HL-60/S4 (cell line): ENCODE measurements around the gene IER5L.

ENCODE experiments used
- in situ Hi-C: fragments of 300-500 bp; cut with MboI; formaldehyde crosslinking; loops from 2 replicates; pipeline ENCODE4 v1.14.3; 2022; ENCODE audit warnings: low sequenced_read_pairs

IER5L gene

GRCh38 chr9:129182625-129183494 is 4.8 kb upstream of the IER5L start:
- in situ Hi-C loops: loop anchor here (5.0 kb wide), 1 partner anchor 354 kb away; no protein-coding TSS in a partner anchor

DNA sequence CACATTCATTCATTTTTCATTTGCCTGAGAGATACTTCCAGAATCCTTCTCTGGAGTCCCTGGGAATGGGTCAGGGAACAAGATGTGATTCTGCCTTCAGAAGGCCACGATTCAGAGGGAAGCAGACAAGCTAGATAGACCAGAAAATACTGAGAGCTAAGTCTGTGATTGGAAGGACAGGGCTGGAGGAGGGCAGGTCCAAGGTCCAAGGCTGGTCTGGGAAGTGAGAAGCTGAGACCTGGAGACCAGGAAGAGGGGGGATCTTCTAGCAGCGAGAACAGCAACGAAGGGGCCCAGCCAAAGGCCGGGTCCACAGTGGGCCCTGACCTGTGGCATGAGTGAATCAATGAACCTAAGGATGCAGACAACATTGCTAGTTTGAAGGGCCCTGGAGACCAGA is 4.1 kb upstream of the IER5L start:
- in situ Hi-C loops: loop anchor here (5.0 kb wide), 1 partner anchor 355 kb away; no protein-coding TSS in a partner anchor

DNA sequence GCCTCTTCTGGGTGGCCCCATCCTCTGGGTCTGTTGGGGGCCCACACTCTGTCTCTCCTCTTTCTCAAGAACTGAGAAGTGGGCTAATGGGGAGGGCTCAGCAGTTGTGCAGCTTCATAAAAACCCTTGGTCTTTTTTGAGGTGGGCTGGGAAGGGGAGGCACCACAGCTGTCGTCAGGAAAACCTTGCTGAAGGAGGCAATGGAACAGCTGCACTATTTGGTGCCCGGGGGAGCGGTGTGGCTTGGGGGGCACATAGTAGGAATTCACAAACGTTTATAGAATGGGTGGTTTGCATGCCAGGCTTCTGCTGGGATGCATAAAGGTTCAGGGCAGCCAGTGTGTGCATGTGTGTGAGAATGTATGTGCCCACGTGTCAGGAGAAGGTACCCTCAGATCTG is 3.2 kb upstream of the IER5L start:
- in situ Hi-C loops: loop anchor here (5.0 kb wide), 1 partner anchor 356 kb away; no protein-coding TSS in a partner anchor

DNA sequence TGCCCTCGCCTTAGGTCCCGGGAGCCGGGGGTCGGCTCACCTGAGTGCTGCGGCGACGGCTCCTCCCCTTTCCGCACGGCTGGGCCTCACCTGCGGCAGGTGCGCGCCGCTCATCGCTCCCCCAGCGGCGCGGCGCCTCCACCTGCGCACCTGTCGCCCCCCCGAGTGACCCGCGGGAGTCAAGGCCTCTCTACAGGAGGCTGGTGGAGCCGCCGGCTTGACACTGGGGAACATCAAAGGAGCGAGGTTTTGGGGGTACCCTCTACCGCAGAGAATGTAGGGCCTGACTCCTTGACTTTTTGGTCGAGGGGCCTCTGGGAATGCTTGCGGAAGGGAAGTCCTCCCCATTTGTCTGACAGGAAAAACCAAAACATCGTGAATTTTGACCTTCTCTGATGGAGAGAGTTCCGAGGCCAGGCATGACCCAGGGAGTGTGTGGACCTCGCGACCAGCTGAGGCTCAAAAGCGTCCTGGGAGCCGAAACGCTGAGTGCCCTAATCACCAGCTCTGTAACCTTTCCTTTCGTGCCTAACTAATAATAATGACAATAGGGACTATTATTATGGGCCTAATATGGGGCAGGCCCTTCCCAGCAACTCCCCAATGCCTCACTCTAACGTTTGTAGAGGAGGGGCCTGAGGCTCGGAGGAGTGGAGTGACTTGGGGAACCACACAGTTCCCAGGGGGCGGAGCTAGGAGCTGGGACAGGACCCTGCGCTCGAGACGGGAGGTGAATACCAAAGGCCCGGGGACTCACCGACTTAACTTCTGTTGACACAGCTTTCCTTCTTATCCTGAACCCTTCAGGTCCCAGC is 714 bp upstream of the IER5L start:
- in situ Hi-C loops: no loop called here

- in situ Hi-C loops: no loop called here
Measured at GRCh38 chr9:129177443-129177790, 644 bp downstream of the IER5L start.

- in situ Hi-C loops: no loop called here
Measured at GRCh38 chr9:129176701-129177442, 1.2 kb downstream of the IER5L start.

GRCh38 chr9:129175825-129176633 is 2.0 kb downstream of the IER5L start:
- in situ Hi-C loops: no loop called here

GRCh38 chr9:129175515-129175824 is 2.6 kb downstream of the IER5L start:
- in situ Hi-C loops: no loop called here

GRCh38 chr9:129174724-129175514 is 3.1 kb downstream of the IER5L start:
- in situ Hi-C loops: no loop called here

DNA sequence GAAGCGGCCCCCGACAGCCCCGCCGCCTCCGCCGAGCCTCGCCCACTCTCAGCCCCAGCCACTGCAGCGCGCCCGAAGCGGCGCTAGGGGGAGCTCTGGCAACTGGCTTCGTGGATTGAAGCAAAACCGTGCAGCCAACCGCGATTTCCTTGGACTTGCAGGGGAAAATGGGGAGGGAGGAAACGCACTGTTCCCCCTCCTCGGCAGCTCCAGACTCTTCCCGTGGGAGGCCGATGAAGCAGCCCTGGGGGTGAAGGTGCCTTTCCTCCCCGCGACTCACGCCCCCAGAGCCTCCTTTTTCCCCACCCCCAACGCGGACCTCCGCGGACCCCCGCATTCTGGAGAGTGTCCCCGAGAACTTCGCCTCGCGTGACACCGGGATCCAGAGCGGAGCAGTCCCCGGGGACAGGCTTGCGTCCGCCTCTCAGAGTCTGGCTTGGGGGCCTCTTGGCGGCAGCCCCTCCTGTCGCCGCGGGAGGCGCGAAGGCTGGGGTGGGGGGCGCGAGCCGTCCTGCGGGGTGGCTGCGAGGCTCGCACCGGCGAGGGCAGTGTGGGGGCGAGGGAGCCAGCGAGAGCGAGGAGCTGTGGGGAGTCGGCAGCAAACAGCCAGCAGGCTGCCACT is 3.8 kb downstream of the IER5L start:
- in situ Hi-C loops: no loop called here

- in situ Hi-C loops: no loop called here
Measured at GRCh38 chr9:129173296-129174101, 4.6 kb downstream of the IER5L start.

DNA sequence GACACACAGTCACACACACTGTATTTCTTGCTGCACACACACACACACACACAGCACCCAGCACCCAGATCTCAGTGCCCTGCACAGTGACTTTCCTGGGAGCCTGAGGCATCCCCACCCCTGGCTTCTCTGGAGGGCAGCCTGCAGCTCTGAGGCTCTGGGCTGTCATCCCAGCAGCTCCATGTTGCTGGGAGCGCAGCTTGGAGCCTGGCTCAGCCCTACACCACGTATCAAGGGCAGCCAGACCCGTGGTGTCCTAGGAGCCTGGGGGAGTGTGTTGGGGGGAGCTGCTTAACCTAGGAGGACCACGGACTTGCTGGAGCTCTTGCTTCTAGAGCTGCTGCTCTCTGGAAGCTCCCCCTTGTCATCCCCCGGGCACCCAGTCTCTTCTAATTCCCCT is 5.2 kb downstream of the IER5L start:
- in situ Hi-C loops: no loop called here

GRCh38 chr9:129171993-129172751 is 5.9 kb downstream of the IER5L start:
- in situ Hi-C loops: no loop called here

DNA sequence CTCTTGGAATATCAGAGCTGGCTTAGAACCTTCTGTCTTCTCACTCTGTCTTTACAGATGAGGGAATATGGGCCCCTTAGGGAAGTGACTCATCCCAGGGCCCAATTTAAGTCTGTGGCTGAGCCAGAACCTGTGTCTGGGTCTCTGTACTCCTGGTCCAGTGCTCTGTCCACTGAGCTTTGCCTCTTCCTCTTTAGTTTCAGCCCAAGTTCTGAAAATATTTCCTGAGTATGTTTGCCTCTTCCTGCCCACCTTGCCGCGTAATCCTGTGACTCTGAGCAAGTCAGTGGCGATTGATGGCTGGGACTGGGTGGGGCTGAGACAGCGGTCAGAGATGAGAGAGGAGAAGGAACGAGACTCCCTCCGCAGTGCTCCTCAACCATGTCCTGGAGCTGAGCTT is 7.8 kb downstream of the IER5L start:
- in situ Hi-C loops: no loop called here

DNA sequence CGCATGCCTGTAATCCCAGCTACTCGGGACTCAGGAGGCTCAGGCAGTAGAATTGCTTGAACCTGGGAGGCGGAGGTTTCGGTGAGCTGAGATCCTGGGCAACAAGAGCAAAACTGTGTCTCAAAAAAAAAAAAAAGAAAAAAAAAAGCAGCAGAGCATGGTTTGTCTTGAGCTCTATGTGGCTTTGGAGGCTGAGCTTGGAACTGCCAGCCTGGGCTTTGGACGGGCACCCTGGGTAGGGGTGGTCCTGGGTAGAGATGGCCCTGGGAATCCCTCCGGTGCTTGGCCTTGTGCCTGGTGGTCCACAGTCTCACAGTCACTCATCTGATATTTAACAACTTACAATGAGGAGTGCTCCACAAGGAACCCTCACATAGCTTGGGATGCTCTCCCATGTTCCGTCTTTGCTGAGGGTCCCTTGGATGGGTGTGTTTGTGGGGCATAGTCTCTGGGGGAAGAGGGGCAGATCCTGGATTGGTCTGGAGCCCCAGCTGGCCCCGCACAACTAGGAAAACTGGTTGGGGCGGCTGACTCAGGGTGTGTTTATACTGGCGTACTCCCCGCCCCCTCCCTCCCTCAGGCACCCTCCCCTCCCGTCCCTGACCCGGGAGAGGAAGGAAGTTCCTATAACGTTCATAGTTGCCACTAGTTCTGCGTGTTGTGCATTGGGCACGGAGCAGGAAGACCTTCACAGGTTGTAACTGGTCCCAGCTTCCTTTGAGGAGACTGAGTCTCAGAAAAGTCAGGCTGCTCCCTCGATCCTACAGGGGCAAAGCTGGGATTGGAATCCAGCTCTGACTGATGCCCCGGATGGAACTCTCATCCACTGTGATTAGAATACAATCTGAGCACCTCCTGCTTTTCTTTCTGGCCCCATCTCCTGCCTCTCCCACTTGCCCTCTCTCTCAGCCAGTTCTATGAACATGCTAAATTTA is 11.2 kb downstream of the IER5L start:
- in situ Hi-C loops: no loop called here

- in situ Hi-C loops: no loop called here
Measured at GRCh38 chr9:129165198-129165597, 12.9 kb downstream of the IER5L start.
